NCI-H1694 (cell line): ENCODE measurements around the gene LIME1.
"Not testable (repeated sequence)": the region's sequence is repeated elsewhere in the genome, so short reads cannot be mapped to it uniquely, and the experiment has no call there.

Experiments used
- DNase-seq: peaks from one replicate; lab custom pipeline; 2025; lab: John Stamatoyannopoulos, UW

LIME1 gene

GRCh38 chr20:63773571-63774241 lies 37.2 kb downstream of the LIME1 start:
- DNase-seq: no peak

- no peak for DNase-seq
Measured at GRCh38 chr20:63774306-63774705, 37.8 kb downstream of the LIME1 start.

- DNase-seq: no peak
Measured at GRCh38 chr20:63775096-63775978, 38.9 kb downstream of the LIME1 start.

DNA sequence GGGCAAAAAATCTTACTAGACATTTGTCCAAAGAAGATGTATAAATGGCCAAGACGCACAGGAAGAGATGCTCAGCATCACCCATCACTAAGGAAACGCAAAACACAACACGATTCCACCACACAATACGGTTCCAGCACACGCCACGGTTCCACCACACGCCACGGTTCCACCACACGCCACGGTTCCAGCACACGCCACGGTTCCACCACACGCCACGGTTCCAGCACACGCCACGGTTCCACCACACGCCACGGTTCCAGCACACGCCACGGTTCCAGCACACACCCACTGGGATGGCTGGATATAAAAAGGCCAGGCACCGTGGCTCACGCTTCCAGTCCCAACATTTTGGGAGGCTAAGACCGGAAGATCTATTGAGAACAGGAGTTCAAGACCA lies 40.4 kb downstream of the LIME1 start:
- DNase-seq: not testable (repeated sequence)

DNA sequence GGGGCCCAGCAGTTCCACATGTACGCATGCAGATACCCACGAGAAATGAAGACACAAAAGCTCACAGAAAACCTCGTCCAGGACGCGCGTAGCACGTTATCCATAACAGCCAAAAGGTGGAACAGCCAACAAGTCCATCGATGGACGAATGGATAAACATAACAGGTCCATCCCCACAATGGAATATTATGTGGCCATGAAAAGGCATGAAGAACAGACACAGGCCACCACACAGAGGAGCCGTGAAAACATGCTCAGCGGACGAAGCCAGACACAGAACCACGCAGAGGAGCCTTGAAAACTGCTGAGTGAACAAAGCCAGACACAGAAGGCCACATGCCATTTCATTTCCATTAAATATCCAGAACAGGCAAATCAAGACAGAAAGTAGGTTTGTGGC lies 41.1 kb downstream of the LIME1 start:
- DNase-seq: no peak

GRCh38 chr20:63778034-63778752 lies 41.7 kb downstream of the LIME1 start:
- no peak for DNase-seq

GRCh38 chr20:63778857-63779256 lies 42.4 kb downstream of the LIME1 start:
- DNase-seq: no peak

DNA sequence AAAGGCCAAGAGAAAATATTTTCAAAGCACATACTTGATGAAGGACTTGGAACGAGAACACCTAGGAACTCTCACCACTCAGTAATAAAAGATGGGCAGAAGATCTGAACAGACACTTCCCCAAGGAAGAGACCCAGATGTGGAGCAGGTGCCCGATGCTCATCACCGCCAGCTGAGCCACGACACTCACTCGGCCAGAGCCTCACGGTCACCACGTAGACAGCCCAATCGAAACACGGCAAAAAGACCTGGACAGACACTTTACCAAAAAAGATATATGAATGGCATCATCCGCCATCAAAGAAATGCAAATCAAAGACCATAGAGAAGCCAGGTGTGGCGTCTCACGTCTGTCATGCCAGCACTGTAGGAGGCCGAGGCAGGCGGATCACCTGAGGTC lies 44.7 kb downstream of the LIME1 start:
- DNase-seq: no peak

- DNase-seq: no peak
Measured at GRCh38 chr20:63782051-63782471, 45.6 kb downstream of the LIME1 start.

- DNase-seq: no peak
Measured at GRCh38 chr20:63782521-63782971, 46.1 kb downstream of the LIME1 start.

GRCh38 chr20:63783970-63784369 lies 47.5 kb downstream of the LIME1 start:
- DNase-seq: no peak

DNA sequence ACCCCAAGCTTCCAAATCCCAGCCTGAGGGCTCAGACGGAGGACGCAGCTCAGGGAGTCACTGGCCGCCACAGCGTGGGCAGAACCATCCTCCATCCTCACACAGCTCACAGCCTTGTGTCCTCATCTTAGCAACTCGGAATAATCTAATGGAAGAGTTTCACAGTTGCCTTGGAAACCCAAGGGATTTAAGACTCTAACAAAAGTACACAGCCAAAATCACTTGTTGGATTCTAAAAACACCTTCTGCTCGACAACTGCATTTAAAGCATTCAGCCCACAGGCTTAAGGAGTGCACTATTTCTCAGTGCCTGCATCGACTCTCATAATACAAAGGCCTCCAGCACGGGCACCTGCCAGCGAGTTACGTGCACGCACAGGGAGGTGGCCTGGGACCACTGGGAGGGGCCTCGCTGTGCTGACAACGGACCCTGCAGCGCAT lies 49.2 kb downstream of the LIME1 start:
- DNase-seq: no peak

DNA sequence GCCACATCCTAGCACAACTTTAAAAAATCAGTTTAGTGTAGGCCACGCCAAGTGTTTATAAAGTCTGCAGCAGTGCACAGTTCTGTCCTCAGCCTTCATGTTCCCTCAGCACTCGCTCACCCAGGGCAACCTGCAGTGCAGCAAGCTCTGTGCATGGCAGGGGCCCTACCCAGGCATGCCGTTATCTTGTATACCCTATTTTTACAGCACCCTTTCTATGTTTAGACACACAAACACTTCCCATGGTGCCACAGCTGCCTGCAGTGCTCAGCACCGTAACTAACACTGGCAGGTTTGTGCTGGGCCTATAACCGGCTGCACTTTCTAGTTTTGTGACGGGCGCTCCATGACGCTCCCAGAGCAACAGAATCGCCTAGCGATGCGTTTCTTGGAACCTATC lies 50.8 kb downstream of the LIME1 start:
- DNase-seq: no peak

DNA sequence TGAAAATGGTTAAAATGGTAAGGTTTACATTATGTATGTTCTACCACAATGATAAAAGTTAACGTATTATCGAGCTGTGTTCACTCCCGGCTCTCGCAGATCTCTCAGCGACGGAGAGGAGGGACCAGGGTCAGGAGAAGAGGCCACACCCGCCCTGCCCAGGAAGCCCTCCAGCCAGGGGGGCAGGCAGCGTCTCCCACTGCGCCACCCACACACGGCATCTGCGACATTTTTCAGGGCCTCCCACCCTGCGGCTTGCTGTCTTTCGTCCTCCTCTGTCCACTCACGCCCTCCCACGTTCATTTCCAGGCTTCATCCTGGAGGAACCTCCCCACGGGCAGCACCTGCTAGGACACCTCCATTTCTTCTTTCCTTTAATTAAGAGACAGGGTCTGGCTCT lies 51.3 kb downstream of the LIME1 start:
- DNase-seq: no peak
